NCI-H2227 treated with DMSO at 0.1 percent for 48 hours (cell line): Measurements from ENCODE around the gene VPS39.

Experiments
- DNase-seq: peaks from one replicate; lab custom pipeline; 2025; lab: John Stamatoyannopoulos, UW

The VPS39 gene

GRCh38 chr15:42144841-42145375, 63.2 kb downstream of the VPS39 start:
- no peak for DNase-seq

- no peak for DNase-seq
Observed at GRCh38 chr15:42143866-42144625, 64.1 kb downstream of the VPS39 start.

- DNase-seq: no peak
Observed at GRCh38 chr15:42143356-42143755, 64.7 kb downstream of the VPS39 start.

- no peak for DNase-seq
Observed at GRCh38 chr15:42141795-42142667, 66.1 kb downstream of the VPS39 start.

GRCh38 chr15:42141246-42141645, 66.9 kb downstream of the VPS39 start:
- DNase-seq: no peak

- DNase-seq: no peak
Observed at GRCh38 chr15:42140383-42141070, 67.6 kb downstream of the VPS39 start.

- no peak for DNase-seq
Observed at GRCh38 chr15:42139596-42139995, 68.5 kb downstream of the VPS39 start.

GRCh38 chr15:42138968-42139386, 69.1 kb downstream of the VPS39 start:
- no peak for DNase-seq

GRCh38 chr15:42138411-42138810, 69.7 kb downstream of the VPS39 start:
- DNase-seq: no peak

GRCh38 chr15:42137461-42138261, 70.4 kb downstream of the VPS39 start:
- peak; percentile 15 for DNase-seq

- DNase-seq: no peak
Observed at GRCh38 chr15:42136513-42136912, 71.6 kb downstream of the VPS39 start.

GRCh38 chr15:42135351-42135750, 72.8 kb downstream of the VPS39 start:
- DNase-seq: no peak

- no peak for DNase-seq
Observed at GRCh38 chr15:42134617-42135245, 73.4 kb downstream of the VPS39 start.

GRCh38 chr15:42133886-42134502, 74.1 kb downstream of the VPS39 start:
- no peak for DNase-seq

- DNase-seq: no peak
Observed at GRCh38 chr15:42133356-42133755, 74.7 kb downstream of the VPS39 start.

GRCh38 chr15:42131826-42132806, 76.0 kb downstream of the VPS39 start:
- peak; percentile 10 for DNase-seq

- no peak for DNase-seq
Observed at GRCh38 chr15:42131006-42131405, 77.1 kb downstream of the VPS39 start.

- no peak for DNase-seq
Observed at GRCh38 chr15:42130246-42130986, 77.7 kb downstream of the VPS39 start.

GRCh38 chr15:42129364-42129763, 78.7 kb downstream of the VPS39 start:
- DNase-seq: no peak
